Effector memory CD4-positive, alpha-beta T cell (primary cell): ENCODE measurements around the gene ARMS2.
A peak's percentile ranks its signal among the peaks of the same experiment; 100 is the strongest.

ENCODE experiments used
- DNase-seq, 3 donors: peaks; one replicate each; pipeline ENCODE4 v3.0.0-alpha.2; 2020
- H3K27ac ChIP-seq: 2 replicates; pipeline ENCODE4 v1.7.0; 2013; ENCODE audit warnings: mild to moderate bottlenecking, low read length, moderate library complexity; ENCODE audit not compliant: insufficient read depth, poor library complexity, severe bottlenecking
- H3K27me3 ChIP-seq: replicated peaks from 2 replicates; pipeline ENCODE4 v1.7.0; 2013; ENCODE audit warnings: mild to moderate bottlenecking, low read length; ENCODE audit not compliant: insufficient read depth, control insufficient read depth, poor library complexity, severe bottlenecking
- H3K36me3 ChIP-seq: 2 replicates; pipeline ENCODE4 v1.7.0; 2013; ENCODE audit warnings: mild to moderate bottlenecking, low read length, moderate library complexity; ENCODE audit not compliant: control insufficient read depth, insufficient read depth
- H3K4me1 ChIP-seq: 2 replicates; pipeline ENCODE4 v1.7.0; 2013; ENCODE audit warnings: low read length, mild to moderate bottlenecking; ENCODE audit not compliant: control insufficient read depth, insufficient read depth, poor library complexity, severe bottlenecking
- H3K4me3 ChIP-seq: 2 replicates; pipeline ENCODE4 v1.7.0; 2013; ENCODE audit warnings: low read length, low read depth, mild to moderate bottlenecking; ENCODE audit not compliant: insufficient read depth, poor library complexity, severe bottlenecking
- H3K9me3 ChIP-seq: 2 replicates; pipeline ENCODE4 v1.7.0; 2013; ENCODE audit warnings: mild to moderate bottlenecking, low read length, moderate library complexity; ENCODE audit not compliant: control insufficient read depth

Gene ARMS2

DNA sequence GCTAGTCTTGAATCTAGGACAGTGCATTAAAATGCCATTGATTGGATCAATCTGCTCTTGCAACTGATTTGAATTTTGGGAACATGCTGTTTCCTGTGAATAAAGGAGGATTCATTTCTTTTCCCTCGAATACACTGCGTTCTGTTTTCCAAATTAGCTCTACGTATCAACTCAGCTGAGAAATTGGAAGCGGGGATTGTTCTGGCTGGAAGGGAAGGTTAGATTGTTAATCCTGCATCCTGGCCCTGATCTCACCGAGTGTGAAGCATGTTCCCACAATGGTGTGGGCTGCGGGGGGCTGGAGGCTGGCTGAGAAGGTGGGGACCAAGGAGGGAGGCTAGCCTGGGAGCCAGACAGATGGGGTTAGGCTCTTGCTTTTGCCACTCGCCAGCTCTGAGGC, 24.5 kb downstream of the ARMS2 start:
- Histone ChIP-seq H3K36me3 (no peaks in the 10 kb centered on the region), H3K9me3 (no peaks in the 10 kb centered on the region), H3K27ac (no peak overlapping the region), H3K4me3 (no peak overlapping the region), H3K4me1 (no peaks in the 10 kb centered on the region), H3K27me3 (no peaks in the 10 kb centered on the region)
- no peak for DNase-seq

GRCh38 chr10:122480146-122480833, 25.8 kb downstream of the ARMS2 start:
- no peaks in the 10 kb centered on the region for H3K4me1 ChIP-seq
- DNase-seq = no peak
- no peaks in the 10 kb centered on the region for H3K9me3 ChIP-seq
- no peaks in the 10 kb centered on the region for H3K27me3 ChIP-seq
- no peaks in the 10 kb centered on the region for H3K36me3 ChIP-seq
- no peak overlapping the region for H3K4me3 ChIP-seq
- no peak overlapping the region for H3K27ac ChIP-seq

DNA sequence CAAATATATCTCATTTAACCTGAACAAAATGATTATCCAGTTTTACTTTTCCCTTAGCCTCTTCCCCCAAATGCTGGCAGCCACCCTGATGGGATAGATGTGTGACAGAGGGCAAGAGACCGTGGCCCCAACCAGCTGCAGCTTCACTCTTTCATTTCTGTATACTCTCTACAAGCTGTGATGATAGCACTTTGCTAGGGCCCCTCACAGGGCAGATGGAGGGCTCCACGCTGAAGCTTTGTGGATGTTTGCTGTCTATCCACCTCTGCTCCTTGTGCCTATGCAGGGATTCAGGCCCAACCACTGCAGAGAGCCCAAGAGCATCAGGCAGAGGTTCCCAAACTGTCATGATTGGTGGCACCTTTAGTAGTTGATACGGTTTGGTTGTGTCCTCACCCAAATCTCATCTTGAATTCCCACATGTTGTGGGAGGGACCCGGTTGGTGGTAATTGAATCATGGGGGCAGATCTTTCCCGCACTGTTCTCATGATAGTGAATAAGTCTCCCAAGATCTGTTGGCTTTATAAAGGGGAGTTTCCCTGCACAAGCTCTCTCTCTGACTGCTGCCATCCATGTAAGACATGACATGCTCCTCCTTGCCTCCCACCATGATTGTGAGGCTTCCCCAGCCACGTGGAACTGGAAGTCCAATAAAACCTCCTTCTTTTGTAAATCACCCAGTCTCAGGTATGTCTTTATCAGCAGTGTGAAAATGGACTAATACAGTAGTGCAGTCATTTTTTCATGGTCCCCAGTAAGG, 27.0 kb downstream of the ARMS2 start:
- H3K4me1 ChIP-seq = no peaks in the 10 kb centered on the region
- no peaks in the 10 kb centered on the region for H3K36me3 ChIP-seq
- H3K9me3 ChIP-seq = no peaks in the 10 kb centered on the region
- no peak for DNase-seq
- no peaks in the 10 kb centered on the region for H3K27me3 ChIP-seq
- no peak overlapping the region for H3K27ac ChIP-seq
- no peak overlapping the region for H3K4me3 ChIP-seq

- Histone ChIP-seq H3K27me3 (no peaks in the 10 kb centered on the region), H3K27ac (no peak overlapping the region), H3K9me3 (no peaks in the 10 kb centered on the region), H3K4me1 (no peaks in the 10 kb centered on the region), H3K4me3 (no peak overlapping the region), H3K36me3 (no peaks in the 10 kb centered on the region)
- DNase-seq = no peak
Measured at GRCh38 chr10:122484276-122485060, 30.0 kb downstream of the ARMS2 start.

- Histone ChIP-seq H3K36me3 (no peaks in the 10 kb centered on the region), H3K4me1 (no peaks in the 10 kb centered on the region), H3K4me3 (no peak overlapping the region), H3K9me3 (no peaks in the 10 kb centered on the region), H3K27ac (no peak overlapping the region), H3K27me3 (no peaks in the 10 kb centered on the region)
- DNase-seq = no peak
Measured at GRCh38 chr10:122485670-122486069, 31.2 kb downstream of the ARMS2 start.

DNA sequence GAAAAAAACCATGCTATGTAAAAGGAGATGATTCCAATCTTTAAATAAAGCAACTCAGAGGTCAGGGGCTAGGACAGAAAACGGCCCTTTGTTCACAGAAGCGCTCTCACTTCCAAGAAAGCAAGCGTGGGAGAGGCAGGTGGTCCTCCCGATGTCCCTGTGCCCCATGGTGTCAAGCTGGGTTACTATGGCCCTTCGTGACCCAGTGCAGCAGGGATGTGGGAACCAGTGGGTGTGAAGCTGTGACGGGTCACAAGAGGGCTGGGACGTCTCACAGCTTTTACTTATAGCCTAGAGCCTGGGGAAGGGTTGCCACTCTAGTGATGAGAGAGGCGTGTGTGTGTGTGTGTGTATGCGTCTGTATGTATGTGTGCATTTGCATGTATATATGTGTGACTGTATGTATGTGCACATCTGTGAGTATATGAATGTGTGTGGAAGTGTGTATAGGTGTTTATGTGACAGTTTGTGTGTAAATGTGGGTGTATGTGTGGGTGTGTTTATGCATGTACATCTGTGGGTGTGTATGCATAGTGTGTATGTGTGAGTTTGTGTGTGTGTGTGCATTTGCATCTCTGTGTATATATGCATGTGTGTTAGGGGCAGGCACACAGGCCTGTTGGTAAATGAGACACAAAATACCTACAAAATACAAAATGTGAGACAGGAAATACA, 32.1 kb downstream of the ARMS2 start:
- H3K27me3 ChIP-seq = no peaks in the 10 kb centered on the region
- no peaks in the 10 kb centered on the region for H3K36me3 ChIP-seq
- H3K4me1 ChIP-seq = peaks cover 4% of the 10 kb centered on the region
- no peaks in the 10 kb centered on the region for H3K9me3 ChIP-seq
- DNase-seq = no peak
- H3K4me3 ChIP-seq = no peak overlapping the region
- no peak overlapping the region for H3K27ac ChIP-seq

- no peak for DNase-seq
- Histone ChIP-seq H3K36me3 (no peaks in the 10 kb centered on the region), H3K4me3 (no peak overlapping the region), H3K9me3 (no peaks in the 10 kb centered on the region), H3K27me3 (no peaks in the 10 kb centered on the region), H3K4me1 (peaks cover 7% of the 10 kb centered on the region), H3K27ac (no peak overlapping the region)
Measured at GRCh38 chr10:122487174-122487765, 32.8 kb downstream of the ARMS2 start.

DNA sequence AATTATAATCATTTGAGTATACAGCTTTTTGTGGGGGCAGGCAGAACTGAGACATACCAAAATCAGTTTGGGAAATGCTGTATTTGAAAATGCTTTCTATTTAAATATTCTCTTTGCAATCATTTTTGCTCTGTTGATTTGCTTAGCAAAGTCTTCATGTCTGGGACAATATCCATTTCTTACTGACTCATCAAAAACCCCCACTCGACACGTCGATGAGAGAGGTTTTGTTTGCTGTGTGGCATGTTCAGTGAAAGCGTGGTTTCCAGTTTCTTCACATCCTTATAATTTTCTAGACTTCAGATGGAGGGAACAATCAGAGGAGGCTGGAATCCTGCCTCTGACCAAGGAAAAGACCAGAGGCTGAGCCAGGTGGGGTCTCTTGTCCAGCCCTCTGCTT, 35.8 kb downstream of the ARMS2 start:
- Histone ChIP-seq H3K36me3 (no peaks in the 10 kb centered on the region), H3K4me1 (peaks cover 7% of the 10 kb centered on the region), H3K4me3 (no peak overlapping the region), H3K27me3 (no peaks in the 10 kb centered on the region), H3K9me3 (no peaks in the 10 kb centered on the region), H3K27ac (no peak overlapping the region)
- DNase-seq = no peak

DNA sequence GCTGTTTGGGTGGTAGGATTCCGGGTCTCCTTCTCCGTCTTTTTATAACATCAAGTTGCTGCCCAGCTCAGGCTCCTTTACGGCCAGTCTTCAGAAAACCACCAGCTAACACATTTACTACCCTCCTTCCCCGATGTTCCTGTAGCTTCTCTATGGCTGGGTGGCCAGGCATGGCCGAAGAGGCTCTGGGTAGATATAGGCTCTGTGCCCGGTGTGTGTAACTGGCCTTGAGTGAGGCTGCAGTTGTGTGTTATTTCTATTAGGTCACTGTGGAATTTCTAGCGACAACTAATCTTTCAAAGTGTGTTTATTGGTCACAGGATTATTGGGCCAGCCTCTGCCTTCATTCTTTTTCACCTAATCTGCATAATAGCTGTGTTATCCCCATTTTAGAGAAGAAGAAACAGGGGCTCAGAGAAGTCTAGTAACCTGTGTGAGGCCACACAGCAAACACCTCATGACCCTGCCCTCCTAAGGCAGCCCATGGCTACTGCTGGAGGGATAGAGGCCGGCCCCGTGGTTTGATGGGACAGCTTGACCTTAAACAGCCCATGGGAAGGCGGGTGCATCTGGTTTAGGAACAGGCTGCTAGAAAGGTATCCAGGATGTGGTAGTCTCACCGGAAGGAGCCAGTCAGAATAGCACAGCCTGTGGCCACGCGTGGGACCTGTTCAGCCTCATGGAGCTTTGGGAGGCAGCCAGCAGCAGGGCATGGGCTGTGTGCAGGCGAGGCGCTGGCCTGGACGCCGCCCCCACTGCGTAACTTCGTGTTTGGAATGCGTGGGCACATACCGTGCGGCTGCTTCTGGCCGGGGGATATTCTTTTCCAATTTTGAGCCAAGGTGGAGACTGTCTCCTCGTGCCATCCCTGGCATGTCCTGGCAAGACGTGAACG, 36.6 kb downstream of the ARMS2 start:
- Histone ChIP-seq H3K9me3 (no peaks in the 10 kb centered on the region), H3K36me3 (no peaks in the 10 kb centered on the region), H3K27me3 (no peaks in the 10 kb centered on the region), H3K4me1 (peaks cover 10% of the 10 kb centered on the region), H3K4me3 (no peak overlapping the region), H3K27ac (no peak overlapping the region)
- peak; percentile 5 to 15 (median 8) for DNase-seq
